GM18498 (cell line): ENCODE data around the gene PIGV.

Experiments
- ATAC-seq: cut with Tn5 transposase; IDR thresholded peaks from one replicate; pipeline ENCODE4 v1.9.1; 2021; ENCODE audit warnings: mild to moderate bottlenecking, moderate library complexity; ENCODE audit not compliant: unreplicated experiment

Gene PIGV

GRCh38 chr1:26771643-26772321 is 16.0 kb upstream of the PIGV start:
- ATAC-seq = no peak

DNA sequence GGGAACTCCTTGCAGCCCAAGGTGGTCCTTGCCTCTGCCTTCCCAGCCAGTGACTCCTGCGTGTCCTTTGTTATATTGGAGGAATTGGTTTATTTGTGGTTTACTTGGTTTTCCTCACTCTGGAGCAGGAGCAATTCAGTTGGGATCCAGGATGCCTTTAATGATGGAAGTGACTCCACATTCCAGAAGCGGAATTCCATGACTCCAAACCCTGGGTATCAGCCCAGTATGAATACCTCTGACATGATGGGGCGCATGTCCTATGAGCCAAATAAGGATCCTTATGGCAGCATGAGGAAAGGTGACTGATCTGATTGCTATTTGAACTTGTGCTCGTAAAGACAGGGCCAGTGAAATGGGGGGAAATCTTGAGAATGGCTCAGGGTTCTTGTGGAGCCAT is 15.1 kb upstream of the PIGV start:
- ATAC-seq = no peak

DNA sequence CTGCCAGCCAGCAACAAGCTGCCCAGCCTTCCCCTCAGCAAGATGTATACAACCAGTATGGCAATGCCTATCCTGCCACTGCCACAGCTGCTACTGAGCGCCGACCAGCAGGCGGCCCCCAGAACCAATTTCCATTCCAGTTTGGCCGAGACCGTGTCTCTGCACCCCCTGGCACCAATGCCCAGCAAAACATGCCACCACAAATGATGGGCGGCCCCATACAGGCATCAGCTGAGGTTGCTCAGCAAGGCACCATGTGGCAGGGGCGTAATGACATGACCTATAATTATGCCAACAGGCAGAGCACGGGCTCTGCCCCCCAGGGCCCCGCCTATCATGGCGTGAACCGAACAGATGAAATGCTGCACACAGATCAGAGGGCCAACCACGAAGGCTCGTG is 13.3 kb upstream of the PIGV start:
- ATAC-seq = no peak

- no peak for ATAC-seq
These were observed 12.1 kb upstream of the PIGV start for GRCh38 chr1:26775666-26776065.

DNA sequence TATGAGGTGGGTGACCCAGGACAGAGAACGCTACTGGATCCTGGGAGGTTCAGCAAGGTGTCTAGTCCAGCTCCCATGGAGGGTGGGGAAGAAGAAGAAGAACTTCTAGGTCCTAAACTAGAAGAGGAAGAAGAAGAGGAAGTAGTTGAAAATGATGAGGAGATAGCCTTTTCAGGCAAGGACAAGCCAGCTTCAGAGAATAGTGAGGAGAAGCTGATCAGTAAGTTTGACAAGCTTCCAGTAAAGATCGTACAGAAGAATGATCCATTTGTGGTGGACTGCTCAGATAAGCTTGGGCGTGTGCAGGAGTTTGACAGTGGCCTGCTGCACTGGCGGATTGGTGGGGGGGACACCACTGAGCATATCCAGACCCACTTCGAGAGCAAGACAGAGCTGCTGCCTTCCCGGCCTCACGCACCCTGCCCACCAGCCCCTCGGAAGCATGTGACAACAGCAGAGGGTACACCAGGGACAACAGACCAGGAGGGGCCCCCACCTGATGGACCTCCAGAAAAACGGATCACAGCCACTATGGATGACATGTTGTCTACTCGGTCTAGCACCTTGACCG is 8.6 kb upstream of the PIGV start:
- ATAC-seq = no peak

DNA sequence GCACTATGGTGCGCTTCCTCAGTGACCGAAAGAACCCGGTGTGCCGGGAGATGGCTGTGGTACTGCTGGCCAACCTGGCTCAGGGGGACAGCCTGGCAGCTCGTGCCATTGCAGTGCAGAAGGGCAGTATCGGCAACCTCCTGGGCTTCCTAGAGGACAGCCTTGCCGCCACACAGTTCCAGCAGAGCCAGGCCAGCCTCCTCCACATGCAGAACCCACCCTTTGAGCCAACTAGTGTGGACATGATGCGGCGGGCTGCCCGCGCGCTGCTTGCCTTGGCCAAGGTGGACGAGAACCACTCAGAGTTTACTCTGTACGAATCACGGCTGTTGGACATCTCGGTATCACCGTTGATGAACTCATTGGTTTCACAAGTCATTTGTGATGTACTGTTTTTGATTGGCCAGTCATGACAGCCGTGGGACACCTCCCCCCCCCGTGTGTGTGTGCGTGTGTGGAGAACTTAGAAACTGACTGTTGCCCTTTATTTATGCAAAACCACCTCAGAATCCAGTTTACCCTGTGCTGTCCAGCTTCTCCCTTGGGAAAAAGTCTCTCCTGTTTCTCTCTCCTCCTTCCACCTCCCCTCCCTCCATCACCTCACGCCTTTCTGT is 7.3 kb upstream of the PIGV start:
- no peak for ATAC-seq

GRCh38 chr1:26781206-26781825 is 6.4 kb upstream of the PIGV start:
- no peak for ATAC-seq

- no peak for ATAC-seq
These were observed 5.1 kb upstream of the PIGV start for GRCh38 chr1:26782521-26783212.

DNA sequence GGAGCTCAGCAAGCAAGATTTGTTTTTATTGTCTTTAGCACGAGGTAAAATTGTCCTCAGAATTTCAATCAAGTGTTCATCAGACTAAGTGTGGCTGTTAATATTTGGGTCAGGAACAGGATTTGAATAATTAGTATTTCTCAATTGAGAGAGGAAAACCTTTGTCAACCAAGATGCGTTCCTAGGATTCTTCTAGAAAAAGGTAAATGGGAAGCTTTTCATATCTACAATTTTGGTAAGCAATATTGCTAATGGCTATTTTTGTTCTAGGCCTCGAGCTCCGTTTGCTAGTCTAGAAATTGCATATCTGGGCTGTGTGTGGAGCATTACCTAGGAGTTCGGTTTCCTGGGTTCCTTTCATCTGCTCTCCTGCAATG is 4.1 kb upstream of the PIGV start:
- ATAC-seq = no peak

DNA sequence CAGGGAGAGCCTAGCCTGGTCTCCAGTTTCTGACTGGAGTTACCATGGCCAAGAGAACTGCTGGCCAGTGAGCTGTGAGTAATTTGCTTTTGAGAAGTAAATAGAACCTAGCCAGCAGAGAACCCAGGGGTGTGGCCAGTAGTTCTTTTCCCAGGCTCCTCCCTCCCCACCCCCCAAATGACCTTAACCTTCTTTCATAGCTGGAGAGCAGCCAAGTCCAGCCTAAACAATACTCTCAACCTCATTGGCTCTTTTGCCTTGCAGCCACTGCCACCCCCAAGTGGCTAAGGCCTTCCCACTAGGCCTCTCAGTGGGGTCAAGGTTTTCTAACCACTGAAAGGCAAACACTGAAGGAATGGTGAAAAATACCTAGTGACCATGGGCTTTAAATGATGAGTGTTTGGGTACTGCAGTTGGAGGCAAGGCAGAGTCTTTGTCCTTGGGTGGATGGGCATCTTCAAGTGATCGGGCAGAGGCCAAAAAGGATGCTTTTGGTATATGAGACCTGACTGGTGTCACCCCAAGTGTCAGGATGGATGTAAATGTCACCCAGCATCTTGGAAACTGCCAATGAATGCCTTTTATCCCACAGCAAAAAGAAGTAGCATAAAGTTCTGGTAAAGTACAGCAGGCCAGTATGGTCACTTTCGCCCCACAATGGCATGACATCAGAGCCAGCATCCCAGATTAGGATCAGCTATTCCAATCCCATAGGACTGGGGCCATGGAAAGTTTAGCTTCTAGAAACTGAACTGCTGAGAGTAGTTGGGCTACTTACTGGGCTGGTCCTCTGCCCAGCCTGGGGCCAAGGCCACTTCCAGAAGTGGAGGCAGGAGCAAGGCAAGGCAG is 3.5 kb upstream of the PIGV start:
- ATAC-seq = no peak

DNA sequence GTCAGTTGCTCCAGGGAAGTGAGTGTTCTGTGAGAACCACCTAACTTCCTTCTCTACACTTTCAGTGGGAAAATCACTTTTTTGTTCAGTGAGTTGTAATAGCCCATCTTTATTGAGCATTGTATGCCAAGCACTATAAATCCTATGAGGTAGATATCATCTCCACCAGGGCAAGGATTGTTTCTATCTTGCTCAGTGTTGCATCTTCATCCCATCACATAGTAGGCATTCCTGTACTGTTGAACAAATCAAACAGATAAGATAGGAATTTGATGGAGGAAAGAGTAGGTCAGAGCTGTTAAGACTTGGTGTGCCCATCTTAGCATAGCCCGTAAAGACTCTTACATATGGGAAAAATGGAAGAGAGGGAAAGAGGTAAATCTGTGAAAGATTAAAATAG is 2.9 kb upstream of the PIGV start:
- no peak for ATAC-seq

DNA sequence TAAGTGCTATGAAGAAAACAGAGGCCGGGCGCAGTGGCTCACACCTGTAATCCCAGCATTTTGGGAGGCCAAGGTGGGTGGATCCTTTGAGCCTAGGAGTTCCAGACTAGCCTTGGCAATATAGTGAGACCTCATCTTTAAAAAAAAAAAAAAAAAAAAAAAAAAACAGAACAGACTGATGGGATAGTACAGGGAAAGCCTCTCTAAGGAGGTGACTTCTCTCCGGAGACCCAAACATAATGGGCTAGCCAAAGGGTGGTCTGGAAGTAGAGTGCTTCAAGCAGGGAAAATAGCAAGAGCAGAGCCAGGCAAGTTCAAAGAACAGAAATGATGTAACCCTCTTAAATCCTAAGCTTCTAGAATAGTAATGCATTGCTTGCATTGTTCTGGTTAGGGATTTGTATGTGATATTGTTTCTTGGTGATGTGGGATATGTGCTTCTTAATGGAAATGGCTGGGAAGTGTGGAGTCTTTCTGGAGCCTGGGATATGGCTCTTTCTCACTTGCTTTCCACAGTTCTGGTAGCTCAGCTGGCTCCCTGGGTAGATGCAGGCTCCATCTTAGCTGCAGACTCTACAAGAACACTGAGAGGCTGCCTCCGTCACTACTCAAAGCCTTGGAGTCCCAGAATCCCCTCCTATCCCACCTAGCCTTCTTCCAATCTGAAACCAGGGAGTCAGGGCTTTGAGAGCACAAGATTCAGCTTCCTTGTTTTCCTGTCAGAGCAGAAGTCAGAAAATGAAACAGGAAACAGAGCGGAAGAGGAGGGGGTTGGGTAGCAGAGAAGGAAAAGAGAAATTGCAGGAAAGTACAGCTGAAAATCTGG is 1.9 kb upstream of the PIGV start:
- ATAC-seq = no peak

GRCh38 chr1:26786437-26787380 is 1.0 kb upstream of the PIGV start:
- ATAC-seq = peak; percentile 19

DNA sequence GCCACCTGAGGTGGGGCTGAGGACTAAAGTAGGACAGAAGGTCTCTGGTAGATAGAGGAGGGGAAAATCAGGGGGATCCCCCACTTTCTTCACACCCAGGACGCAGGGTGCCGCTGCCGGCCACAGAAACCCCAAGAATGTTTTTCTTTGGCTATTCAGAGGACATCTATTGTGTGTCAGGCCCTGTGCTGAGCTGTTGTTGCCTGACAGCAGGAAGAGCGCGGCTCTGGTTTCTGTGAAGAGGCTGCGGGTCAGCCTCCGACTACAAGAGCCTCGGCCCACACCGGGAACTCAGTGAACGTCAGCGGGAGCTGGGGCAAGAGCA is 407 bp upstream of the PIGV start:
- peak; percentile 56 for ATAC-seq

DNA sequence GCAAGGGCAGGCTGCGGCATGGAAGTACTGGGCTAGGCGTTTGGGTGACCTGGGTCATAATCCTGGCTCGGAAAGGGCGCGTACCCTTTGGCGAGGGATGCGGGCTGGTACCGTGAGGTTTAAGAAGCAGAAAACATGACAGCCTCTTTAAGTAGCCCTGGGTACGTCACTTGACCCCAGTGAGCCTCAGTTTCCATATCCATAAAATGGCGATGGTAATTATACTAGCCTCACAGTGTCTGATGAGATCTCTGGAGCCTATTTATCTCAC is 700 bp downstream of the PIGV start:
- ATAC-seq = no peak

DNA sequence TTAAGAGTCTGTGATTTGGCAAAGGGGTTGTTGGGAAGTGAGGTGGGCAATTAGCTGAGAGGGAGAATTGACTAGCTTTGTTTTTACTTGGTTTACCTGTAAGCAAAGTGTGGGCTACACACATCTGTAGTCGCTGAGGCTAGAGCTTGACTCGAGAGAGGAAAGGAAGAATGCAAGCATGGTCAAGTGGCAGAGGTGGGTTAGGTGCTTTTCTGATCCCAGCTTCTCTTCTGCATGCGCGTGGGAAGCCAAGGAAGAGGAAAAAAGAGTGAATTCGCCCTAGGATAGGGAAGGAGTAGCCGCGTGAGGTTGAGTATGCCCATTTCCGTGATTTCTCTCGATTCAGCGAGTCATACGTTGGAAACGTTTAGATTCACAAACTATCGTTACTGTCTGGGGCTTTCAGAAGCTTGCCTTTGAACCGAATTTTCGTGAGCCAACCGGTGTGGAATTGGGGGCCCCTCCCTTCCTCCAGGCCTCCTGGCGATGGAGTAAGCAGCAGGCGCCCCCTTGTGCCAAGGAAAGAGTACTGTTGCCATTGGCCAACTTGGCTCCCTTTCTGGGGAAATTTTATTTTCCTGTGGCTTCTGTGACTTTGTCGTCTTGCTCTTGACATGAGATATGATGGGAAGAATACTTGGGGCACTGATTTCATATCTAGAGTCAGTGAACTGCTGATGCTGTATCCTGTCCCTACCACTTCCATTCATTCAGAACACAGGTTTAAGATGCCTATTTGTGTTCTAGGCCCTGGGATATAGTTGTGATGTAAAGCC is 1.3 kb downstream of the PIGV start:
- ATAC-seq = no peak

DNA sequence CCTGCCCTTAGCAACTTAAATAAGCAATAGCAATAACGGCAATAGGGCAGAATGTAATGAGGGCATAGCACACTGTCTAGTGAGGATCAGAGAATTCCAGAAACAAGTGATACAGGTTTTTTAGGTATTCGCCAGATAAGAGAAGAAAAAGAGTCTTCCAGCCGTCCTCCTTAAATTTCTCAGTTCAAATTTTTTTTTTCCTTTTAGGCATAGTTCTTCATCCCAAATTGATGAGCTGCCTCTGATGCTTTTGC is 1.8 kb downstream of the PIGV start:
- no peak for ATAC-seq

GRCh38 chr1:26789931-26790330 is 2.2 kb downstream of the PIGV start:
- ATAC-seq = no peak

GRCh38 chr1:26790551-26790953 is 2.8 kb downstream of the PIGV start:
- ATAC-seq = no peak
